Muscle of arm (tissue), 14 donors: ENCODE data around the gene AKAP5. TPM values are rescaled to one million over a fixed set of nuclear protein-coding genes. Genes with fewer than 3 reads are reported as not detected.

Experiments used
- DNase-seq: peaks from one replicate; pipeline ENCODE4 v3.0.0-alpha.2; 2013
- long read RNA-seq, 11 donors: transcript quantifications; one replicate each; lab custom pipeline, GENCODE V29; 2026
- polyA plus RNA-seq, 12 donors: library from polyadenylated mRNA; unstranded; fragments of 120-200 nt; gene quantifications; one replicate each; pipeline ENCODE4 v1.2.1, GENCODE V29; 2013; ENCODE audit not compliant: insufficient read length in 12 of 12

The AKAP5 gene, protein sequence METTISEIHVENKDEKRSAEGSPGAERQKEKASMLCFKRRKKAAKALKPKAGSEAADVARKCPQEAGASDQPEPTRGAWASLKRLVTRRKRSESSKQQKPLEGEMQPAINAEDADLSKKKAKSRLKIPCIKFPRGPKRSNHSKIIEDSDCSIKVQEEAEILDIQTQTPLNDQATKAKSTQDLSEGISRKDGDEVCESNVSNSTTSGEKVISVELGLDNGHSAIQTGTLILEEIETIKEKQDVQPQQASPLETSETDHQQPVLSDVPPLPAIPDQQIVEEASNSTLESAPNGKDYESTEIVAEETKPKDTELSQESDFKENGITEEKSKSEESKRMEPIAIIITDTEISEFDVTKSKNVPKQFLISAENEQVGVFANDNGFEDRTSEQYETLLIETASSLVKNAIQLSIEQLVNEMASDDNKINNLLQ
- 1 to 10 TPM in 2 of 12 donors, under 1 TPM in 9, not detected in 1; 0.29 to 1.5 (median 0.61) TPM for polyA plus RNA-seq
- long read RNA-seq, donor 1, full-length matches to known transcripts, result 24 of 24 reads
- long read RNA-seq, donor 1, partial matches to known transcripts, result 0 of 24 reads
- long read RNA-seq, donor 1, other reads (novel, unspliced or antisense), result 0 of 24 reads
- long read RNA-seq, donor 2, result 0 reads
- long read RNA-seq, donor 3, full-length matches to known transcripts, result 1 of 1 reads
- long read RNA-seq, donor 3, partial matches to known transcripts, result 0 of 1 reads
- long read RNA-seq, donor 3, other reads (novel, unspliced or antisense), result 0 of 1 reads
- long read RNA-seq, donor 4, result 0 reads
- long read RNA-seq, donor 5, result 0 reads
- long read RNA-seq, donor 6, result 0 reads
- long read RNA-seq, donor 7, result 0 reads
- long read RNA-seq, donor 8, full-length matches to known transcripts, result 1 of 1 reads
- long read RNA-seq, donor 8, partial matches to known transcripts, result 0 of 1 reads
- long read RNA-seq, donor 8, other reads (novel, unspliced or antisense), result 0 of 1 reads
- long read RNA-seq, donor 9, partial matches to known transcripts, result 0 of 1 reads
- long read RNA-seq, donor 9, other reads (novel, unspliced or antisense), result 0 of 1 reads
- long read RNA-seq, donor 10, result 0 reads
- long read RNA-seq, donor 11, full-length matches to known transcripts, result 3 of 3 reads
- long read RNA-seq, donor 11, partial matches to known transcripts, result 0 of 3 reads
- long read RNA-seq, donor 11, other reads (novel, unspliced or antisense), result 0 of 3 reads

- peak; percentile 38 for DNase-seq
These were observed at the start of gene AKAP5 for GRCh38 chr14:64465191-64465822. AKAP5 (plus strand) TSS chr14:64465499; CDS start chr14:64468395, 2,896 bp downstream.

DNA sequence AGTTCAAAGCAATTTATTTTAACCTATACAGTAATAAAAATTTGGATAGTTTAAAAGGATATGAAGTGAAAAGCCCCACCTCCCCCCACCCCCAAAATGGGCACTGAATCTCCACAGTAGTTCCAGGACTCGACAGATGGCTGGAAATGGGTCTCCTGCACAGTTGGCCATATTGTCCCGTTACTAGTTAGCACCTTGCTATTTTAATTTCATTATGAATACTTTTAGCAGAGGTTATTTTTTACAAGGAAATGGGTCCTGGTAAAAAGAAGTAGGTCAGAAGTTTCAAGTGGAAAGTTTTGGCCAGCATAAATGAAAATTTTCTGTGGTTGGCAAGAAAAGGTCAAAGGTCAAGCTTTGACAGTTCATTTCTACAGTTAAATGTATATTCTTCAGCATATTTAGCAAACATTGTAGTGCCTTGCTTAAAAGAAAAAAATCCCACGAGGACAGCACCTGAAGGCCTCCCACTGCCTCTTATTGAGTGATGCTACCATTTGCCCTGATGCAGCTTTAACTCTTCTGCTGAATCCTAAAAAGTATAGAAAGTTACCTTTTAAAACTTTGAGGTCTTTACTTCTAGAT, 48.9 kb upstream of the AKAP5 start:
- no peak for DNase-seq

DNA sequence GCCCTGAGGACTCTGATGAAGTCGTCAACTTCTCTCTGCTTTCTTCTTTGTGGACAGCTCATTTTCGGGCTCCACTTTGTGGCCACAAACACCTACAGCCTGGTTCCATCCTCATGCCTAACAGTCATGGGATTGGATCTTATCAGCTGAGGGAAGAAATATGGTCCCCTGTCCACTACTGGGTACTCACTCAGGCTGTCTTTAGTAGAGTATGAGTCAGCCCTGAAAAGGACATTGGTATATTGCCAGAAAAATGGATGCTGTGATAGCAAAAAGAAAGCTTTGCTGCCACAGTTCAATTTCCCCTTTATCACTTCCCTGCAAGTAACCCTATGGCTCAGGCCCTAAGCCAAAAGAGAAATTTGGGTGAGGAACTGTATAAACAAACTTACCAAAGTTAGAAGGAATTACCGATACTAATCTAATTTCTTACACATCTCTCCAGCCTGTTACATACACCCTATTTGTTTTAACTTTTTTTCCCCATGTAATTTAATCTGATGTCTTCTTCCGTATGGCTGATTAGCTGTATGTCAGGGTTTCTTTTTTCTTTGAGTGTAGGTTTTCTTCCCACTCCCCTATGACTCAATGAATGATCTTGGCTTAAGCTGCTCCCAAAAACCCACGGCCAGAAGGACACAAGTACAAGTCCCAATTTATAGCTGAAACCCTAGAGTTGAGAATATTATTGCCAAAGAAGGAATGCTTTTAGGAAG, 48.1 kb upstream of the AKAP5 start:
- DNase-seq, result no peak

- DNase-seq, result no peak
These were observed 47.6 kb upstream of the AKAP5 start for GRCh38 chr14:64417771-64418125.

DNA sequence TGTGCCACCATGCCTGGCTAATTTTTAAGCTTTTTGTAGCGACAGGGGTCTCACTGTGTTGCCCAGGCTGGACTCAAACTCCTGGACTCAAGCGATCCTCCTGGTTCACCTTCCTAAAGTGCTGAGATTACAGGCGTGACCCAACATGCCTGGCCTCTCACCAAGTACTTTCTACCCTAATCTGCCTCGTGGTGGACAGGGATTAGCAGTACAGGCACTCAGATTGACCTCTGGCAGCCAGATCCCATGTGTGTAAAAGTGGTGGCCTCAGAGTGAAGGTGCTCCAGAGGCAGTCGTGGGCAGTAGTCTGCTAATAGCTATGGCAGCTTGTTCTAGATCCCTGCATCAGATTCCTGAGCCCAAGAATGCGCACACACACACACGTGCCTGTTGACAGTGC, 46.3 kb upstream of the AKAP5 start:
- no peak for DNase-seq

DNA sequence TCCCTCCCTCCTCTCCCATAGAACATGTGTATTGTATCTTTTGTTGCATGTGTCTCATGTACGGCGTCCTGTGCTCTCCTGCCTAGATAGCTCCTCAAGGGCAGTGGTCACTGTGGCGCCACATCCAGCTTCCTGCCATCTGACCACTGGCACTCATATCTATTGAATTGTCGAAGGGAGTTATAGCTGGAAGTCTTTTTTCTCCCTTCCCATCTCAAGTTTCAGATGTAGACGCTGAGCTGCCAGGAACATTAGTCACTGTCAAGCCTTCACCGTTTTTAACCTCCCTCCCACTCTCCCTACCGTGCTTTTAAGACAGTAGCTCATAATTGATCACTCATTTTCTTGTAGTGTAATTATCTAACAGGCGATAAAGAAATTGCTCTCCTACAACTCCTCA, 44.1 kb upstream of the AKAP5 start:
- DNase-seq, result no peak

DNA sequence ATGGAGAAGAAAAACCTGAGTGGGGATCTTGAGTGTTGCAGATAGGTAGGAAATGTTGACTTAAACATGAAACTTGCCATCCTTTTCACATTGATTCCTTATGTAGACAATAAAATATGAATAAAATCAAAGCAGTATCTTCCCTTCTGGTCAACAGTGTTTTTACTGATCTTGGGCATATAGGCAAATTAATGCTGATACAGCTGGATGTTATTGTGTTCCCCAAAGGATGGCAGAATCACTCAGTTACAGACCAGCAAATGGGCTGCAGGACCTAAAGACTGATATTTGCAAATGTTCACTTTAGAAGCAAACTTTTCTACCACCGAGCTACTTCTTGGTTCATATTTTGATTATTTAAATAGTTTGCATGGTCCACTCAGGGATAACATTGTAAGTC, 43.3 kb upstream of the AKAP5 start:
- no peak for DNase-seq

GRCh38 chr14:64422756-64423155, 42.5 kb upstream of the AKAP5 start:
- no peak for DNase-seq

DNA sequence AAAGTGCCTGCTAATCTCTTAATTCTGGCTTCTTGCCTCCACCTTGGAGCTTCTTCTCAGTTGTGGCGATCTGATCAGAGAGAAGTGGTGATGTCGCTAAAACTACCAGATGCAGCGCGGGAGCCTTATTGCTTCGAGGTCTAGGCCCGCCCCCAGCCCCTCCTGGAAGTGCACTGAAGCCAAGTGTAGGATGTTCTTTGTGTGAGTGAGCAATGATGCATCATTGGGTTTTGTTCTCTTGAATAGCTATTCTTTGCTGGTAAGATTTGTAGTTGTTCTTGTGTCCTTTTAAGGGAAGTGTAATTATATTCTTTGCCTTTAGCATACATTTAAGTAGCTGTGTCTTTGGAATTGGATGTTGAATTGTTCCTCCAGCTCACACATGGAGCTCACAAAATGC, 41.3 kb upstream of the AKAP5 start:
- DNase-seq, result no peak

GRCh38 chr14:64434528-64434927, 30.8 kb upstream of the AKAP5 start:
- DNase-seq, result no peak

DNA sequence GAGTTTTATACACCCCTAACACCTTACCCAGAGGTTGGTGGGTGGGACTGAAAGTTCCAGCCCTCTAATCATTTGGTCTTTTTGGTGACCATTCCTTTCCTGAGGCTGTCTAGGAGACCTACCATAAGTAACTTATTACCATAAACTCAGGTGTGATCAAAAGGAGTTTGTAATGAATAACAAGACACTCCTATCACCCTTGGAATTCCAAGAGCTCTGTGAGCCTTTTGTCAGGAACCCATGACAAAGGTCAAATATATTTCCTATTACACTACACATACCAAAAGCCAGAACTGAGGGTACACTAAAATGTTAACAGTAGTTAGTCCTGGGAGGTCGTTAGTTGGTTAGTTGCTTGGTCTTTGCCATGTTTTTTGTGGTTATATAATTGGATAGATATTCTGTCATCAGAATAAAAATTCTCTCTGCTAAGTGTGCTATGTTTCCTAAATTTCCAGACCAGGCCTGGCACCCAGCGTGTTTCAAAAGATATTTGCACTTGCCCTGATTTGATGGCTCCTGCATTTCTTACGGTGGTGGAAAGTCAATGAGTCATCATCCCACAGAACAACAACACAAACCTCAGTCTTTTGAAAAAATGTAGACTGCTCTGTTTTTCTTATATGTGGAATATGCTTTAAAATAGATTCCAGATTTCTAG, 27.0 kb upstream of the AKAP5 start:
- DNase-seq, result no peak

DNA sequence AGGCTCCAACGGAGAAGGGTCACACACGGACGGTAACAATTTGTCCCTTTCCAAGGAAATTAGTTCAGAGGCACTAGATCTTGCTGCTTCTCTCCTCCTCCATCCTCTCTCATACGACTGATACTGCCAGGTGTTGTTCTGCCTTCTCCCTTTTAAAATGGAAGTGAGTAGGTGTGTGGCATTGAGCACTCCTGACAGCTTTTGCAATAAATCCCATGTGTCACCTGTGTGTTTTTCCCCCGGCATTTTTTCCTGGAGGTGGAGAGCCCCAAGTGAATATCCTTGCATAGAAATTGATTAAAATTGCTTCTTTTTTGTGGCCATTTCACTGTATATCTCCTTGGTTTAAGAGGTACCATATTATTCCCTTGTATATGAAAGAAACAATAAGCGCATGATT, 26.2 kb upstream of the AKAP5 start:
- no peak for DNase-seq

DNA sequence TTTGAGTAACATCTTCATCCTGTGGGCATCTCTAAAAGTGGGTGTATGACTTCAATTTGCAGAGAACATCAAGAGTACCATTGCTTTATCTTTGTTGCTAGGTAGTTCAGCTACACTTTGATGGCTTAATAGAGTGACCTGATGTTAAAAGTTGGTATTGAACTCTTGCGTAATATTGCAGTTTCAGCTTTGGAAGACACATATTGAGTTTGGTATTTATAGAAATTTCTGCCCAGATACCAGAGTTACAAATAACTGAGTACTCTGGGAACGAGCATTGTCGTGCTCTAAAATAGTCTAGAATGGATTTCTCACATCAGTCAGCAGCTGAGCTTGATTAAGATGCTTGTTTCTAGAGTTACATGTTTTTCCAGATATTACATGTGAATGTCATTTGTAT, 24.8 kb upstream of the AKAP5 start:
- no peak for DNase-seq

DNA sequence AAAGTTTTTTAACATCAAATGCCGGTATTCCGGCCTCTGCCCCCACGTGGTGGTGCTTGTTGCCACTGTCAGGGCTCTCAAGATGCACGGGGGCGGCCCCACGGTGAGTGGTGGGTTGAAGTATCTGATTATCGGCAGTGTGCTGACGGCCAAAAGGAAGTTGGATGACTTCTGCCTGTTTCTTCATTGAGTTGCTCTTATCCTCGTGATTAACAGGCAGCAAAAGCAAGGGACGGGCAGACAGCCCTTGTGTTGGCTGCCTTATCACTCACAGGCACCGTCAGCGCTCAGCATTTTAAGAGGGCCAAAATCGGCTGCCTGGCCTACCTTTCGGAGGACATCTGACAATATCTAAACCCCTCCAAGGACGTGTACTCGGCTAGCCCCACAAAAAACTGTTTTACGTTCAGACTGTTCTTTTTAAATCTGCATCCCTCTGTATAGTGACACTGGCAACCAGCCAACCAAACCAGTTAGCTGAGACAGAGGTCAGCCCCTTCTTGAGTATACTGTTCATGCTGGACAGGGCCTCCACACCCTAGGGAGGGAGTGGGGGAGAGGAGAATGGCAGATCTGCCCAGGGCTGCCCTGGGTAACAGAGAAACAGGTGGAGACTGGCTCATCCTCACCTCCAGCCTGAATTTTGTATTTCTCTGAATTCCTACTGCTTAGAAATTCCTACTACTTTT, 22.9 kb upstream of the AKAP5 start:
- DNase-seq, result no peak

DNA sequence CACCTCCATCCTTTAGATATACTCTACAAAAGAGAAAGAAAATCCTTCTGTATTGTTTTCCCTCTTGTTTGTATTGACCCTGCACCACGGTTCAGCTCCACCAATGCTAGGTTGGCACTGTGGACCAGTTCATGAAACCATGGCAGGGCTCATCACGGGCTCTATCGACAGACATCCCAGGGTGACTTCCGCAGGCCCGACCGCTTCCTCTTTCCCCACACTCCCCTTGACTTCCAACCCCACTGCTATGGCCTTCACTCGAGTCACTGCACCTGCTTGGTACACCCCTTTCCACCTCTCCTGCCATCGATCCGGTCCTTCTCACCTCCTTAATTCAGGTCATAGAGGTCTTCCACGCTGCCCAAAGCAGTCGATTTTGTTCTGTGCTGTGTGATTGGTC, 21.2 kb upstream of the AKAP5 start:
- no peak for DNase-seq

DNA sequence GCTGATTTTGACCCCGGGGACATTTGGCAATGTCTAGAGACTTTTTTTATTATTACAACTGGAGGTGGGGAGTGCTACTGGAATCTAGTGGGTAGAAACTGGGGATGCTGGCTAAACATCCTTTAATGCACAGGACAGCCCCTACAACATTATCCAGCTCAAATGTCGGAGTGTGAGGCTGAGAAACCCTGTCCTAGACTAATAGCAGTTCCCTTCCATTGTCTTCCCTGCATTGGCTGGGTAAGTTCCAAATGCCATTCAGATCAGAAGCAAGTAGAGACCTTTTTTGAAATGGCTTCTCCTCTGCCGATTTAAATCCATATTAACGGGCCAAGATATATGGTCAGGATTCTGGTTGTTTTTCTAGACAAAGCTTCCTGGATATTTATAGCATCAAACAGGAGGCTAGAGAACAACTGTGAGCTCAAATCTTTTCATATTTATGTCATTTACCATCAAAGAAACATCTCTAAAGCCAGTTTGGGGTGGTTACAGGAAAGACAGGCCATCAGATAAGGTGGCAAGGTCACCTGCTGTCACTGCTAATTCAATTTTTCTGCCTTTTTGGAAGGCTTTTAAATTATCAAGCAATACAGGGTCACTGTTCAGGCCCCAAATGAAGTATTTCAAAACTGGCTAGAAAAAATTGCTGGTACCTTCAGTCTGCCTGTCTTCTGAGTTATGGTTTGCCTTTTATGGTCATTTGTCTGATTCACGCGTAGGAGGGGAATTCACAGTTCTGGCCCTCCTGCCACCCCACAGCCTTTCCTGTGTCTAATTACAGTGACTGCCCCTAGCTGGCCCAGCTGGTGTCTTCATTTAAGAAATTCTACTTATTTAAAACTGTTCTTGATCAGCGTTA, 20.1 kb upstream of the AKAP5 start:
- DNase-seq, result no peak

GRCh38 chr14:64447876-64448670, 17.2 kb upstream of the AKAP5 start:
- DNase-seq, result no peak

DNA sequence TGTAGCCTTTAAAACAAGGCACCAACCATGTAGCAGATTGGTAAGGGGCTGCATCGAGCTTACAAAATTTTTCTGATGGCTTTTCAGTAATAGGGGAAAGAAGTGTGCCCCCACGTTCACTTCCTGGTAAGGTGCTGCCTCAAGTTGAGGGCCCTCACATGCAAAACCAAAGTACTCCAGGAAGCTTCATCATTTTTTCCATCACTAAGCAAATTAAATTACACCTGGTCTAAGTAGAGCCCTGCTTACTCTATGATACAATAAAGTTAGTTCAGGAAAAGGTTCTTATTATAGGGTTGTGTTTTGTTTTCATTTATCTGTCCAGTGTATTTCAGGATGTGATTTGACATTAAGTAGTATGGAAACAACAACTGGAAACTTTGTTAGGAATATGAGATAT, 15.0 kb upstream of the AKAP5 start:
- DNase-seq, result no peak
